ENCODE data around the gene NCOA1. TPM values are rescaled to one million over a fixed set of nuclear protein-coding genes. Genes with fewer than 3 reads are reported as not detected.
A peak's percentile ranks its signal among the peaks of the same experiment; 100 is the strongest.

The NCOA1 gene
- 10 to 100 TPM; 44.2 to 78.1 (median 53.9) TPM for total RNA-seq
- 10 to 100 TPM; 12.8 to 23.0 (median 19.1) TPM for polyA plus RNA-seq
- long read RNA-seq, donor 1, partial matches to known transcripts: 2 of 11 reads
- long read RNA-seq, donor 1, other reads (novel, unspliced or antisense): 9 of 11 reads
- long read RNA-seq, donor 2, partial matches to known transcripts: 31 of 50 reads
- long read RNA-seq, donor 2, other reads (novel, unspliced or antisense): 19 of 50 reads

GRCh38 chr2:24490690-24491541, at the start of gene NCOA1:
NCOA1 (plus strand) TSS chr2:24491254; CDS start chr2:24658678, 167,424 bp downstream.
- Histone ChIP-seq H3K27ac (peak within 1 kb of the TSS; percentile 94), H3K4me1 (peaks cover 33% of the 10 kb centered on the region), H3K27me3 (ENCODE audit: insufficient read depth in 3 of 3, low read length in 2 of 3) (no peaks in the 10 kb centered on the region), H3K4me3 (peak within 1 kb of the TSS; percentile 86), H3K9me3 (no peaks in the 10 kb centered on the region), H3K36me3 (ENCODE audit: insufficient read depth in 1 of 2, low read depth in 1 of 2) (no peaks in the 10 kb centered on the region)
- intact Hi-C loops (cut with DNase I): loop anchor here (2.0 to 10.0 kb wide), 4 partner anchors 34 to 174 kb away; no protein-coding TSS in a partner anchor
- ATAC-seq (peak; percentile 80 to 87 (median 84)), DNase-seq (peak; percentile 92 to 95)
- 0 to 1% (median 1%) methylated on average over 31 to 111 of the region's 113 CpGs for WGBS, 3 donors
- peak; percentile 26 for TF ChIP-seq CTCF (IDR thresholded peaks at IDR 0.05)

GRCh38 chr2:24448797-24449196, 42.3 kb upstream of the NCOA1 start:
- H3K36me3 ChIP-seq (ENCODE audit: insufficient read depth in 1 of 2, low read depth in 1 of 2): no peaks in the 10 kb centered on the region
- peaks cover 15% of the 10 kb centered on the region for H3K4me1 ChIP-seq
- intact Hi-C loops (cut with DNase I): no loop called here
- no peak overlapping the region for H3K4me3 ChIP-seq
- TF ChIP-seq CTCF (IDR thresholded peaks at IDR 0.05): no peak
- H3K27ac ChIP-seq: no peak overlapping the region
- 91 to 100% (median 93%) methylated on average over 1 of the region's 1 CpG for WGBS, 3 donors
- ATAC-seq (no peak), DNase-seq (no peak)
- H3K27me3 ChIP-seq (ENCODE audit: insufficient read depth in 3 of 3, low read length in 2 of 3): no peaks in the 10 kb centered on the region
- H3K9me3 ChIP-seq: peaks cover 7% of the 10 kb centered on the region

GRCh38 chr2:24449344-24449743, 41.7 kb upstream of the NCOA1 start:
- 80 to 84% (median 83%) methylated on average over 1 of the region's 1 CpG for WGBS, 3 donors
- ATAC-seq: no peak
- H3K4me1 ChIP-seq: peaks cover 17% of the 10 kb centered on the region
- H3K4me3 ChIP-seq: no peak overlapping the region
- peaks cover 7% of the 10 kb centered on the region for H3K9me3 ChIP-seq
- intact Hi-C loops (cut with DNase I): no loop called here
- no peak for DNase-seq
- H3K27ac ChIP-seq: no peak overlapping the region
- H3K27me3 ChIP-seq (ENCODE audit: insufficient read depth in 3 of 3, low read length in 2 of 3): no peaks in the 10 kb centered on the region
- no peaks in the 10 kb centered on the region for H3K36me3 ChIP-seq (ENCODE audit: insufficient read depth in 1 of 2, low read depth in 1 of 2)
- no peak for TF ChIP-seq CTCF (IDR thresholded peaks at IDR 0.05)

- peak overlapping the region; percentile 13 for H3K4me3 ChIP-seq
- WGBS, 3 donors: 54 to 66% (median 56%) methylated on average over 7 of the region's 7 CpGs
- peaks cover 7% of the 10 kb centered on the region for H3K9me3 ChIP-seq
- no peak for DNase-seq
- intact Hi-C loops (cut with DNase I): no loop called here
- no peak for TF ChIP-seq CTCF (IDR thresholded peaks at IDR 0.05)
- peaks cover 28% of the 10 kb centered on the region for H3K4me1 ChIP-seq
- H3K27me3 ChIP-seq (ENCODE audit: insufficient read depth in 3 of 3, low read length in 2 of 3): no peaks in the 10 kb centered on the region
- no peaks in the 10 kb centered on the region for H3K36me3 ChIP-seq (ENCODE audit: insufficient read depth in 1 of 2, low read depth in 1 of 2)
- ATAC-seq: no peak
- H3K27ac ChIP-seq: no peak overlapping the region
Observed at GRCh38 chr2:24451805-24452501, 39.1 kb upstream of the NCOA1 start.
